HCT116 (cell line): ENCODE results near the gene FMN2. TPM values are rescaled to one million over a fixed set of nuclear protein-coding genes. Genes with fewer than 3 reads are reported as not detected.

ENCODE experiments used
- ATAC-seq: fragments of 200-7000 bp; cut with Tn5 transposase; 2 replicates; pipeline ENCODE4 v1.9.1; 2020; ENCODE audit warnings: mild to moderate bottlenecking, moderate library complexity
- BruUV-seq: library from RNA; stranded (reverse); fragments of 400-500 nt; replicated peaks from 2 replicates; lab custom pipeline; 2021; lab: Mats Ljungman, UMichigan
- CTCF ChIA-PET: fragments of 300-600 bp; sonication (Branson Sonifier 250); formaldehyde crosslinking; loops from one replicate; lab custom pipeline; 2021; ENCODE audit warnings: antibody characterized with exemption; lab: Charles Lee
- POLR2A ChIA-PET: fragments of 300-600, 350-600 bp; sonication (Branson Sonifier 250); formaldehyde crosslinking; loops from one replicate; lab custom pipeline; 2021; ENCODE audit warnings: antibody characterized with exemption; lab: Charles Lee
- RAD21 ChIA-PET, 2 experiments: fragments of 300-600 bp; sonication (Branson Sonifier 250); formaldehyde crosslinking; loops; one replicate each; lab custom pipeline; 2023; ENCODE audit warnings: low total read pairs in 2 of 2; ENCODE audit not compliant: uncharacterized antibody in 2 of 2, unreplicated experiment in 2 of 2, low non-redundant PET in 1 of 2; lab: Charles Lee
- DNase-seq: peaks from one replicate; pipeline ENCODE4 v3.0.0-alpha.2; 2010; ENCODE audit warnings: low read depth, low spot score
- H2AFZ ChIP-seq: fragments of 200-600 bp; shearing (Covaris generic), sonication (generic); 2 replicates; pipeline ENCODE4 v1.6.1; 2017; ENCODE audit warnings: low read depth, mixed run types, mixed read lengths, antibody characterized with exemption, low read length; ENCODE audit not compliant: poor library complexity, severe bottlenecking
- H3K27ac ChIP-seq: 2 replicates; pipeline ENCODE4 v1.5.1; 2012; ENCODE audit warnings: low read depth, low read length
- H3K27me3 ChIP-seq: fragments of 200-600 bp; sonication (generic); 2 replicates; pipeline ENCODE4 v1.6.1; 2016; ENCODE audit warnings: mixed run types, low read length, mixed read lengths; ENCODE audit not compliant: insufficient read depth
- H3K36me3 ChIP-seq, 2 experiments: fragments of 200-500 bp in 1 of 2; fragments of 200-600 bp in 1 of 2; sonication (Bioruptor generic) in 1 of 2; sonication (generic) in 1 of 2; 2 replicates each; pipeline versions ENCODE4 v1.5.1 to v1.6.1; 2014 to 2016; ENCODE audit warnings: low read length in 2 of 2, inconsistent platforms in 1 of 2, mixed read lengths in 1 of 2, mixed run types in 1 of 2; ENCODE audit not compliant: insufficient read depth in 2 of 2, control insufficient read depth in 1 of 2
- H3K4me1 ChIP-seq, 2 experiments: fragments of 200-600 bp in 1 of 2; sonication (generic) in 1 of 2; 2 replicates each; pipeline versions ENCODE4 v1.5.1 to v1.6.1; 2012 to 2017; ENCODE audit warnings: low read length in 2 of 2, inconsistent platforms in 1 of 2, mild to moderate bottlenecking in 1 of 2, mixed read lengths in 1 of 2, mixed run types in 1 of 2, moderate library complexity in 1 of 2; ENCODE audit not compliant: insufficient read depth in 2 of 2, control insufficient read depth in 1 of 2
- H3K4me2 ChIP-seq: fragments of 200-600 bp; sonication (generic); 2 replicates; pipeline ENCODE4 v1.6.1; 2017; ENCODE audit warnings: mixed run types, low read length, mixed read lengths
- H3K4me3 ChIP-seq, 2 experiments: fragments of 200-600 bp in 1 of 2; sonication (generic) in 1 of 2; replicated peaks in 1 of 2; 2 replicates each; pipeline ENCODE4 v1.5.1; 2011 to 2016; ENCODE audit warnings: low read length in 2 of 2, control low read depth in 1 of 2, low read depth in 1 of 2, mild to moderate bottlenecking in 1 of 2, mixed read lengths in 1 of 2, mixed run types in 1 of 2
- H3K79me2 ChIP-seq: fragments of 200-600 bp; sonication (generic); 2 replicates; pipeline ENCODE4 v1.6.1; 2017; ENCODE audit warnings: mild to moderate bottlenecking, mixed run types, low read length, moderate library complexity, mixed read lengths; ENCODE audit not compliant: insufficient read depth
- H3K9ac ChIP-seq: fragments of 200-600 bp; sonication (generic); 2 replicates; pipeline ENCODE4 v1.6.1; 2016; ENCODE audit warnings: low read length, mixed read lengths
- H3K9me2 ChIP-seq: fragments of 200-600 bp; sonication (generic), shearing (Covaris generic); 2 replicates; pipeline ENCODE4 v1.6.1; 2017; ENCODE audit warnings: mixed run types, mild to moderate bottlenecking, moderate library complexity; ENCODE audit not compliant: insufficient read depth
- H3K9me3 ChIP-seq, 2 experiments: fragments of 200-500 bp in 1 of 2; fragments of 200-600 bp in 1 of 2; sonication (Bioruptor generic) in 1 of 2; sonication (generic) in 1 of 2; 2 replicates each; pipeline ENCODE4 v1.6.1; 2014 to 2017; ENCODE audit warnings: low read length in 2 of 2, mixed read lengths in 2 of 2, inconsistent platforms in 1 of 2, low read depth in 1 of 2, mild to moderate bottlenecking in 1 of 2, mixed run types in 1 of 2, moderate library complexity in 1 of 2; ENCODE audit not compliant: control insufficient read depth in 1 of 2, insufficient read depth in 1 of 2
- H4K20me1 ChIP-seq: fragments of 200-600 bp; sonication (generic), shearing (Covaris generic); 2 replicates; pipeline ENCODE4 v1.6.1; 2017; ENCODE audit warnings: mixed run types, mild to moderate bottlenecking, moderate library complexity; ENCODE audit not compliant: insufficient read depth
- CBX3 ChIP-seq: IDR thresholded peaks from 2 replicates; pipeline ENCODE4 v1.6.1; 2012; ENCODE audit warnings: low read depth
- CEBPB ChIP-seq: IDR thresholded peaks from 2 replicates; pipeline ENCODE4 v1.6.1; 2012; ENCODE audit warnings: low read depth
- EGR1 ChIP-seq: IDR thresholded peaks from 2 replicates; pipeline ENCODE4 v1.6.1; 2012; ENCODE audit warnings: low read depth
- ELF1 ChIP-seq: IDR thresholded peaks from 2 replicates; pipeline ENCODE4 v1.6.1; 2012; ENCODE audit warnings: low read depth, borderline replicate concordance
- EZH2 ChIP-seq: fragments of 200-600 bp; sonication (generic); IDR thresholded peaks from 2 replicates; pipeline ENCODE4 v1.6.1; 2017; ENCODE audit warnings: antibody characterized with exemption, mixed run types
- JUND ChIP-seq: IDR thresholded peaks from 2 replicates; pipeline ENCODE4 v1.6.1; 2012
- POLR2A ChIP-seq: IDR thresholded peaks from 2 replicates; pipeline ENCODE4 v1.7.0; 2011; ENCODE audit warnings: borderline replicate concordance; ENCODE audit not compliant: insufficient read depth, insufficient read length; ENCODE audit errors: extremely low read depth
- RAD21 ChIP-seq: IDR thresholded peaks from 2 replicates; pipeline ENCODE4 v1.6.1; 2012; ENCODE audit warnings: low read depth, mild to moderate bottlenecking
- SIN3A ChIP-seq: IDR thresholded peaks from 2 replicates; pipeline ENCODE4 v1.6.1; 2012; ENCODE audit warnings: low read depth
- SP1 ChIP-seq: IDR thresholded peaks from 2 replicates; pipeline ENCODE4 v1.6.1; 2012; ENCODE audit warnings: low read depth
- SRF ChIP-seq: IDR thresholded peaks from 2 replicates; pipeline ENCODE4 v1.6.1; 2012; ENCODE audit warnings: low read depth
- YY1 ChIP-seq: IDR thresholded peaks from 2 replicates; pipeline ENCODE4 v1.6.1; 2011; ENCODE audit warnings: low read length, low read depth, moderate library complexity, mild to moderate bottlenecking; ENCODE audit not compliant: insufficient replicate concordance; ENCODE audit errors: extremely low read depth
- ZFX ChIP-seq: fragments of 450-650 bp; IDR thresholded peaks from 2 replicates; pipeline ENCODE4 v1.6.1; 2017
- ZNF274 ChIP-seq: fragments of 200-500 bp; sonication (Bioruptor generic); IDR thresholded peaks from 2 replicates; pipeline ENCODE4 v1.6.1; 2014; ENCODE audit warnings: mild to moderate bottlenecking, low read depth, low read length, inconsistent platforms
- intact Hi-C: fragments of 100-400 bp; cut with micrococcal nuclease; formaldehyde crosslinking; loops from 2 replicates; pipeline ENCODE4 v1.10.0; 2022
- total RNA-seq: library from RNA; stranded (reverse); gene quantifications from one replicate; pipeline ENCODE4 v1.2.1, GENCODE V29; 2021; ENCODE audit not compliant: unreplicated experiment
- TF ChIP-seq, protein P1 (sequence below): IDR thresholded peaks from 2 replicates; pipeline ENCODE4 v1.6.1; 2012; ENCODE audit warnings: low read depth
- TF ChIP-seq, protein P2 (sequence below): IDR thresholded peaks from 2 replicates; pipeline ENCODE4 v1.6.1; 2011; ENCODE audit warnings: mild to moderate bottlenecking, low read length, moderate library complexity; ENCODE audit not compliant: insufficient replicate concordance; ENCODE audit errors: extremely low read depth
- TF ChIP-seq, protein P3 (sequence below): IDR thresholded peaks from 2 replicates; pipeline ENCODE4 v1.6.1; 2012
- TF ChIP-seq, protein P4 (sequence below), 3 experiments: fragments of 200-600 bp in 1 of 3; sonication (generic) in 1 of 3; IDR thresholded peaks in 2 of 3; conservative IDR thresholded peaks in 1 of 3; 2 replicates each; pipeline ENCODE4 v1.5.1; 2012 to 2017; ENCODE audit warnings: low read depth in 2 of 3, low read length in 2 of 3, antibody characterized with exemption in 1 of 3, borderline replicate concordance in 1 of 3, control low read depth in 1 of 3, mild to moderate bottlenecking in 1 of 3, mixed read lengths in 1 of 3, mixed run types in 1 of 3, moderate library complexity in 1 of 3; ENCODE audit not compliant: insufficient read depth in 1 of 3

Gene FMN2
- total RNA-seq, 1 experiment from 2014 or later: not detected

DNA sequence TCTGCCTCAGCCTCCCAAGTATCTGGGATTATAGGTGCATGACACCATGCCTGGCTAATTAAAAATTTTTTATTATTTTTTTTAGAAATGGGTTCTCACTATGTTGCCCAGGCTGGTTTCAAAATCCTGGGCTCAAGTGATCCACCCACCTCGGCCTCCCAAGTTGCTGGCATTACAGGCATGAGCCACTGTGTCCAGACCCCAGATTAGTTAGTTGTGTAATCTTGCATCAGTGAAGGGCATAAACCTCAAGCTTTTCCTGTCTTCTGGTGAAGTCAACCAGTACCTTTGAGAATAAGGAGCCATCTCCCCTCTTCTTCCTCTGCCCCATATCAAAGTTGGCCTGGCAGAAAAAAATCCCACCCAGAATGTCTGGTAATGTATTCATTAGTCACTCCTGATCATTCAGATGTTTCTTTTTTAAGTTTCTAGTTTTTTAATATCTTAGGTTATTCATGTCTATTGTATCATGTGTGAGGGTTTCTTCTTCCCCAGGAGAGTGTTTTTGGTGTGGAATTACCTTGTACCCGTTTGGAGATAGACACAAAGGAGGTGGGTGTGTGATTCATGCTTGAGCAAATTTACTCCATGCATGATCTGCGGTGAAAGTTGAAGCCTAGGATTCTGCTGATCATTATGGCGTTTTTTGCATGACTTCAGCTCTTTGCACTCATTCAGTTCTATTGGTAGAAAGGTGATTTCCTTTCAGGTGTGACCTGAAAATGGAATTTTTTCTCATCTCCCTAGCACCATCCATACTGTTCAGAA lies 144.0 kb downstream of the FMN2 start:
- BruUV-seq: no TSS peak
- H3K9me2 ChIP-seq: no peaks in the 10 kb centered on the region
- TF ChIP-seq, protein P1, sequence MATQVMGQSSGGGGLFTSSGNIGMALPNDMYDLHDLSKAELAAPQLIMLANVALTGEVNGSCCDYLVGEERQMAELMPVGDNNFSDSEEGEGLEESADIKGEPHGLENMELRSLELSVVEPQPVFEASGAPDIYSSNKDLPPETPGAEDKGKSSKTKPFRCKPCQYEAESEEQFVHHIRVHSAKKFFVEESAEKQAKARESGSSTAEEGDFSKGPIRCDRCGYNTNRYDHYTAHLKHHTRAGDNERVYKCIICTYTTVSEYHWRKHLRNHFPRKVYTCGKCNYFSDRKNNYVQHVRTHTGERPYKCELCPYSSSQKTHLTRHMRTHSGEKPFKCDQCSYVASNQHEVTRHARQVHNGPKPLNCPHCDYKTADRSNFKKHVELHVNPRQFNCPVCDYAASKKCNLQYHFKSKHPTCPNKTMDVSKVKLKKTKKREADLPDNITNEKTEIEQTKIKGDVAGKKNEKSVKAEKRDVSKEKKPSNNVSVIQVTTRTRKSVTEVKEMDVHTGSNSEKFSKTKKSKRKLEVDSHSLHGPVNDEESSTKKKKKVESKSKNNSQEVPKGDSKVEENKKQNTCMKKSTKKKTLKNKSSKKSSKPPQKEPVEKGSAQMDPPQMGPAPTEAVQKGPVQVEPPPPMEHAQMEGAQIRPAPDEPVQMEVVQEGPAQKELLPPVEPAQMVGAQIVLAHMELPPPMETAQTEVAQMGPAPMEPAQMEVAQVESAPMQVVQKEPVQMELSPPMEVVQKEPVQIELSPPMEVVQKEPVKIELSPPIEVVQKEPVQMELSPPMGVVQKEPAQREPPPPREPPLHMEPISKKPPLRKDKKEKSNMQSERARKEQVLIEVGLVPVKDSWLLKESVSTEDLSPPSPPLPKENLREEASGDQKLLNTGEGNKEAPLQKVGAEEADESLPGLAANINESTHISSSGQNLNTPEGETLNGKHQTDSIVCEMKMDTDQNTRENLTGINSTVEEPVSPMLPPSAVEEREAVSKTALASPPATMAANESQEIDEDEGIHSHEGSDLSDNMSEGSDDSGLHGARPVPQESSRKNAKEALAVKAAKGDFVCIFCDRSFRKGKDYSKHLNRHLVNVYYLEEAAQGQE: no peak
- TF ChIP-seq, protein P2, sequence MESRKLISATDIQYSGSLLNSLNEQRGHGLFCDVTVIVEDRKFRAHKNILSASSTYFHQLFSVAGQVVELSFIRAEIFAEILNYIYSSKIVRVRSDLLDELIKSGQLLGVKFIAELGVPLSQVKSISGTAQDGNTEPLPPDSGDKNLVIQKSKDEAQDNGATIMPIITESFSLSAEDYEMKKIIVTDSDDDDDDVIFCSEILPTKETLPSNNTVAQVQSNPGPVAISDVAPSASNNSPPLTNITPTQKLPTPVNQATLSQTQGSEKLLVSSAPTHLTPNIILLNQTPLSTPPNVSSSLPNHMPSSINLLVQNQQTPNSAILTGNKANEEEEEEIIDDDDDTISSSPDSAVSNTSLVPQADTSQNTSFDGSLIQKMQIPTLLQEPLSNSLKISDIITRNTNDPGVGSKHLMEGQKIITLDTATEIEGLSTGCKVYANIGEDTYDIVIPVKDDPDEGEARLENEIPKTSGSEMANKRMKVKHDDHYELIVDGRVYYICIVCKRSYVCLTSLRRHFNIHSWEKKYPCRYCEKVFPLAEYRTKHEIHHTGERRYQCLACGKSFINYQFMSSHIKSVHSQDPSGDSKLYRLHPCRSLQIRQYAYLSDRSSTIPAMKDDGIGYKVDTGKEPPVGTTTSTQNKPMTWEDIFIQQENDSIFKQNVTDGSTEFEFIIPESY: no peak
- TF ChIP-seq EGR1: no peak
- TF ChIP-seq ZFX: no peak
- TF ChIP-seq CBX3: no peak
- no peak for TF ChIP-seq SRF
- no peak for TF ChIP-seq CEBPB
- no peak for TF ChIP-seq EZH2
- no peak for TF ChIP-seq SIN3A
- no peak for TF ChIP-seq POLR2A
- TF ChIP-seq, protein P3, sequence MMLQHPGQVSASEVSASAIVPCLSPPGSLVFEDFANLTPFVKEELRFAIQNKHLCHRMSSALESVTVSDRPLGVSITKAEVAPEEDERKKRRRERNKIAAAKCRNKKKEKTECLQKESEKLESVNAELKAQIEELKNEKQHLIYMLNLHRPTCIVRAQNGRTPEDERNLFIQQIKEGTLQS: no peak
- no peak for TF ChIP-seq ZNF274
- TF ChIP-seq, protein P4, sequence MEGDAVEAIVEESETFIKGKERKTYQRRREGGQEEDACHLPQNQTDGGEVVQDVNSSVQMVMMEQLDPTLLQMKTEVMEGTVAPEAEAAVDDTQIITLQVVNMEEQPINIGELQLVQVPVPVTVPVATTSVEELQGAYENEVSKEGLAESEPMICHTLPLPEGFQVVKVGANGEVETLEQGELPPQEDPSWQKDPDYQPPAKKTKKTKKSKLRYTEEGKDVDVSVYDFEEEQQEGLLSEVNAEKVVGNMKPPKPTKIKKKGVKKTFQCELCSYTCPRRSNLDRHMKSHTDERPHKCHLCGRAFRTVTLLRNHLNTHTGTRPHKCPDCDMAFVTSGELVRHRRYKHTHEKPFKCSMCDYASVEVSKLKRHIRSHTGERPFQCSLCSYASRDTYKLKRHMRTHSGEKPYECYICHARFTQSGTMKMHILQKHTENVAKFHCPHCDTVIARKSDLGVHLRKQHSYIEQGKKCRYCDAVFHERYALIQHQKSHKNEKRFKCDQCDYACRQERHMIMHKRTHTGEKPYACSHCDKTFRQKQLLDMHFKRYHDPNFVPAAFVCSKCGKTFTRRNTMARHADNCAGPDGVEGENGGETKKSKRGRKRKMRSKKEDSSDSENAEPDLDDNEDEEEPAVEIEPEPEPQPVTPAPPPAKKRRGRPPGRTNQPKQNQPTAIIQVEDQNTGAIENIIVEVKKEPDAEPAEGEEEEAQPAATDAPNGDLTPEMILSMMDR (IDR thresholded peaks at IDR 0.05 in 2 of 3, conservative IDR thresholded peaks at IDR 0.05 in 1 of 3; ENCODE audit: borderline replicate concordance in 1 of 3, insufficient read depth in 1 of 3, low read depth in 2 of 3, low read length in 2 of 3): no peak
- no peak for TF ChIP-seq JUND
- no peak for TF ChIP-seq RAD21
- TF ChIP-seq YY1: no peak
- TF ChIP-seq SP1: no peak
- no peak for TF ChIP-seq ELF1
- TF ChIP-seq, all 23 proteins: peak for 0
- H3K9me3 ChIP-seq: peaks cover 7 to 14% of the 10 kb centered on the region in 2 experiments; a peak in 2 of 4 replicates
- H3K9ac ChIP-seq: no peak overlapping the region
- ChIA-PET CTCF (no interaction called here), POLR2A (no interaction called here), RAD21 (no interaction called here)
- H3K79me2 ChIP-seq: no peaks in the 10 kb centered on the region
- DNase-seq (no peak), ATAC-seq (no peak)
- intact Hi-C loops: no loop called here
- H3K27me3 ChIP-seq: no peaks in the 10 kb centered on the region
- H3K4me2 ChIP-seq: no peak overlapping the region
- H4K20me1 ChIP-seq: no peaks in the 10 kb centered on the region
- no peaks in the 10 kb centered on the region for H3K36me3 ChIP-seq
- no peak overlapping the region for H2AFZ ChIP-seq
- no peak overlapping the region for H3K27ac ChIP-seq
- no peak overlapping the region for H3K4me3 ChIP-seq
- no peaks in the 10 kb centered on the region for H3K4me1 ChIP-seq
